Epithelial cell of proximal tubule (primary cell): ENCODE measurements around the gene ZMYM2. TPM values are rescaled to one million over a fixed set of nuclear protein-coding genes. Genes with fewer than 3 reads are reported as not detected.

Experiments
- DNase-seq: peaks from one replicate; pipeline ENCODE4 v3.0.0-alpha.2; 2011; ENCODE audit warnings: low read depth
- H3K4me3 ChIP-seq: 2 replicates; pipeline ENCODE4 v1.5.1; 2011; ENCODE audit warnings: low read depth, mild to moderate bottlenecking, low read length
- CTCF ChIP-seq: conservative IDR thresholded peaks from 2 replicates; pipeline ENCODE4 v1.5.1; 2012; ENCODE audit warnings: low read depth, mild to moderate bottlenecking, low read length
- total RNA-seq: library from RNA; depleted of rRNA; stranded (reverse); fragments of >200 nt; gene quantifications from 2 replicates; pipeline ENCODE4 v1.2.3, GENCODE V29; 2015

ZMYM2 gene
- total RNA-seq, 1 donor from 2014 or later, result 27.9 TPM

- no peak for TF ChIP-seq CTCF
- no peak for DNase-seq
Measured at GRCh38 chr13:20130652-20131051, 172.1 kb downstream of the ZMYM2 start.

GRCh38 chr13:20131057-20131832, 172.7 kb downstream of the ZMYM2 start:
- DNase-seq, result no peak
- TF ChIP-seq CTCF, result no peak
- H3K4me3 ChIP-seq, result no peak overlapping the region

More at GRCh38 chr13:20130652-20131051, 172.1 kb downstream of the ZMYM2 start:
- no peak overlapping the region for H3K4me3 ChIP-seq

GRCh38 chr13:20132052-20132634, 173.6 kb downstream of the ZMYM2 start:
- no peak overlapping the region for H3K4me3 ChIP-seq
- TF ChIP-seq CTCF, result no peak
- DNase-seq, result no peak

- no peak for TF ChIP-seq CTCF
- no peak overlapping the region for H3K4me3 ChIP-seq
- DNase-seq, result no peak
Measured at GRCh38 chr13:20134732-20135131, 176.2 kb downstream of the ZMYM2 start.

GRCh38 chr13:20136781-20137703, 178.5 kb downstream of the ZMYM2 start:
- peak; percentile 64 for TF ChIP-seq CTCF
- no peak for DNase-seq
- peak overlapping the region; percentile 40 for H3K4me3 ChIP-seq

GRCh38 chr13:20137875-20138274, 179.3 kb downstream of the ZMYM2 start:
- no peak for DNase-seq
- no peak overlapping the region for H3K4me3 ChIP-seq
- TF ChIP-seq CTCF, result no peak
